GM18858 (cell line): Measurements from ENCODE around the gene EIF4EBP2.

Experiments
- ATAC-seq: cut with Tn5 transposase; IDR thresholded peaks from one replicate; pipeline ENCODE4 v1.9.1; 2021; ENCODE audit not compliant: unreplicated experiment

Gene EIF4EBP2

GRCh38 chr10:70376436-70377378 lies 27.2 kb upstream of the EIF4EBP2 start:
- ATAC-seq = no peak

- no peak for ATAC-seq
Observed at GRCh38 chr10:70378122-70378521, 25.8 kb upstream of the EIF4EBP2 start.

GRCh38 chr10:70379581-70380176 lies 24.3 kb upstream of the EIF4EBP2 start:
- ATAC-seq = no peak

GRCh38 chr10:70380350-70381135 lies 23.4 kb upstream of the EIF4EBP2 start:
- no peak for ATAC-seq

- no peak for ATAC-seq
Observed at GRCh38 chr10:70381471-70382421, 22.2 kb upstream of the EIF4EBP2 start.

GRCh38 chr10:70391654-70392053 lies 12.3 kb upstream of the EIF4EBP2 start:
- no peak for ATAC-seq

- no peak for ATAC-seq
Observed at GRCh38 chr10:70396140-70396539, 7.8 kb upstream of the EIF4EBP2 start.

GRCh38 chr10:70399177-70399576 lies 4.8 kb upstream of the EIF4EBP2 start:
- no peak for ATAC-seq

GRCh38 chr10:70403483-70404035 lies 386 bp upstream of the EIF4EBP2 start:
- no peak for ATAC-seq

GRCh38 chr10:70404787-70405036 lies 767 bp downstream of the EIF4EBP2 start:
- no peak for ATAC-seq

- ATAC-seq = no peak
Observed at GRCh38 chr10:70405037-70405824, 1.3 kb downstream of the EIF4EBP2 start.

- ATAC-seq = no peak
Observed at GRCh38 chr10:70409772-70410171, 5.8 kb downstream of the EIF4EBP2 start.

GRCh38 chr10:70410608-70411007 lies 6.7 kb downstream of the EIF4EBP2 start:
- no peak for ATAC-seq

- ATAC-seq = no peak
Observed at GRCh38 chr10:70412356-70412755, 8.4 kb downstream of the EIF4EBP2 start.

GRCh38 chr10:70417568-70417967 lies 13.6 kb downstream of the EIF4EBP2 start:
- ATAC-seq = no peak

GRCh38 chr10:70418229-70418628 lies 14.3 kb downstream of the EIF4EBP2 start:
- ATAC-seq = no peak

GRCh38 chr10:70418713-70419112 lies 14.8 kb downstream of the EIF4EBP2 start:
- no peak for ATAC-seq

- no peak for ATAC-seq
Observed at GRCh38 chr10:70424320-70424719, 20.4 kb downstream of the EIF4EBP2 start.

GRCh38 chr10:70425096-70425495 lies 21.2 kb downstream of the EIF4EBP2 start:
- no peak for ATAC-seq

GRCh38 chr10:70426823-70427222 lies 22.9 kb downstream of the EIF4EBP2 start:
- ATAC-seq = no peak
